Measurements from ENCODE around the gene ZBTB45.
"Not testable (repeated sequence)": the region's sequence is repeated elsewhere in the genome, so short reads cannot be mapped to it uniquely, and the experiment has no call there.

Gene ZBTB45

GRCh38 chr19:58477871-58478270 lies 41.7 kb downstream of the ZBTB45 start:
- Mint-ChIP-seq H3K4me3 (peak overlapping the region; percentile 16), H3K4me1 (peaks cover 12% of the 10 kb centered on the region), H3K27ac (ENCODE audit: low read depth) (no peak overlapping the region), H3K9me3 (no peaks in the 10 kb centered on the region), H3K27me3 (no peaks in the 10 kb centered on the region), H3K36me3 (ENCODE audit: insufficient read depth) (peaks cover 15% of the 10 kb centered on the region)
- ATAC-seq (replicated peaks; ENCODE audit: extremely low read depth, poor library complexity, severe bottlenecking) (no peak), DNase-seq (ENCODE audit: low spot score in 2 of 2) (no peak)

GRCh38 chr19:58477130-58477529 lies 42.5 kb downstream of the ZBTB45 start:
- H3K27me3 Mint-ChIP-seq = no peaks in the 10 kb centered on the region
- ATAC-seq (replicated peaks; ENCODE audit: extremely low read depth, poor library complexity, severe bottlenecking) = no peak
- peak overlapping the region; percentile 77 for H3K4me3 Mint-ChIP-seq

GRCh38 chr19:58476498-58477015 lies 43.1 kb downstream of the ZBTB45 start:
- DNase-seq (ENCODE audit: low spot score in 2 of 2) (no peak), ATAC-seq (replicated peaks; ENCODE audit: extremely low read depth, poor library complexity, severe bottlenecking) (no peak)
- peaks cover 8% of the 10 kb centered on the region for H3K4me1 Mint-ChIP-seq
- H3K27ac Mint-ChIP-seq (ENCODE audit: low read depth) = peak overlapping the region; percentile 91
- peaks cover 22% of the 10 kb centered on the region for H3K36me3 Mint-ChIP-seq (ENCODE audit: insufficient read depth)
- H3K4me3 Mint-ChIP-seq = peak overlapping the region; percentile 77
- no peaks in the 10 kb centered on the region for H3K27me3 Mint-ChIP-seq
- no peaks in the 10 kb centered on the region for H3K9me3 Mint-ChIP-seq

More at GRCh38 chr19:58477130-58477529, 42.5 kb downstream of the ZBTB45 start:
- Mint-ChIP-seq H3K27ac (ENCODE audit: low read depth) (peak overlapping the region; percentile 91), H3K36me3 (ENCODE audit: insufficient read depth) (peaks cover 17% of the 10 kb centered on the region), H3K4me1 (peaks cover 8% of the 10 kb centered on the region), H3K9me3 (no peaks in the 10 kb centered on the region)
- no peak for DNase-seq (ENCODE audit: low spot score in 2 of 2)

GRCh38 chr19:58475714-58476497 lies 43.7 kb downstream of the ZBTB45 start, which contains the start of gene ZNF446:
Gene ZNF446, plus strand, starts transcription at chr19:58476352. Its CDS starts 867 bp downstream, at chr19:58477219.
- Mint-ChIP-seq H3K4me3 (peak within 1 kb of the TSS; percentile 77), H3K27me3 (no peaks in the 10 kb centered on the region), H3K27ac (ENCODE audit: low read depth) (peak within 1 kb of the TSS; percentile 91), H3K36me3 (ENCODE audit: insufficient read depth) (peaks cover 23% of the 10 kb centered on the region), H3K9me3 (no peaks in the 10 kb centered on the region), H3K4me1 (peaks cover 8% of the 10 kb centered on the region)
- peak; percentile 90 for ATAC-seq (replicated peaks; ENCODE audit: extremely low read depth, poor library complexity, severe bottlenecking)
- DNase-seq (ENCODE audit: low spot score in 2 of 2) = peak; percentile 89 to 96

GRCh38 chr19:58474997-58475713 lies 44.5 kb downstream of the ZBTB45 start:
- H3K4me1 Mint-ChIP-seq = peaks cover 8% of the 10 kb centered on the region
- H3K27me3 Mint-ChIP-seq = no peaks in the 10 kb centered on the region
- H3K27ac Mint-ChIP-seq (ENCODE audit: low read depth) = peak overlapping the region; percentile 91
- DNase-seq (ENCODE audit: low spot score in 2 of 2) (no peak), ATAC-seq (replicated peaks; ENCODE audit: extremely low read depth, poor library complexity, severe bottlenecking) (peak; percentile 18)
- no peaks in the 10 kb centered on the region for H3K9me3 Mint-ChIP-seq
- peak overlapping the region; percentile 77 for H3K4me3 Mint-ChIP-seq
- H3K36me3 Mint-ChIP-seq (ENCODE audit: insufficient read depth) = peaks cover 23% of the 10 kb centered on the region

- Mint-ChIP-seq H3K36me3 (ENCODE audit: insufficient read depth) (peaks cover 23% of the 10 kb centered on the region), H3K4me3 (peak overlapping the region; percentile 77), H3K27ac (ENCODE audit: low read depth) (peak overlapping the region; percentile 91), H3K9me3 (no peaks in the 10 kb centered on the region), H3K27me3 (no peaks in the 10 kb centered on the region), H3K4me1 (peaks cover 8% of the 10 kb centered on the region)
- DNase-seq (ENCODE audit: low spot score in 2 of 2) = no peak
- ATAC-seq (replicated peaks; ENCODE audit: extremely low read depth, poor library complexity, severe bottlenecking) = no peak
Observed at GRCh38 chr19:58474291-58474996, 45.2 kb downstream of the ZBTB45 start.

GRCh38 chr19:58473775-58474174 lies 45.8 kb downstream of the ZBTB45 start:
- Mint-ChIP-seq H3K27ac (ENCODE audit: low read depth) (peak overlapping the region; percentile 65), H3K27me3 (no peaks in the 10 kb centered on the region), H3K36me3 (ENCODE audit: insufficient read depth) (peaks cover 23% of the 10 kb centered on the region), H3K4me3 (no peak overlapping the region), H3K9me3 (no peaks in the 10 kb centered on the region), H3K4me1 (peaks cover 8% of the 10 kb centered on the region)
- DNase-seq (ENCODE audit: low spot score in 2 of 2) (no peak), ATAC-seq (replicated peaks; ENCODE audit: extremely low read depth, poor library complexity, severe bottlenecking) (no peak)

GRCh38 chr19:58471736-58472135 lies 47.9 kb downstream of the ZBTB45 start:
- no peak for ATAC-seq (replicated peaks; ENCODE audit: extremely low read depth, poor library complexity, severe bottlenecking)
- Mint-ChIP-seq H3K36me3 (ENCODE audit: insufficient read depth) (peaks cover 20% of the 10 kb centered on the region), H3K4me3 (no peak overlapping the region)

GRCh38 chr19:58470837-58471543 lies 48.6 kb downstream of the ZBTB45 start:
- not testable (repeated sequence) for ATAC-seq (replicated peaks; ENCODE audit: extremely low read depth, poor library complexity, severe bottlenecking); DNase-seq (ENCODE audit: low spot score in 2 of 2); H3K27me3 Mint-ChIP-seq; H3K27ac Mint-ChIP-seq (ENCODE audit: low read depth); H3K9me3 Mint-ChIP-seq; H3K4me3 Mint-ChIP-seq
- Mint-ChIP-seq H3K36me3 (ENCODE audit: insufficient read depth) (peaks cover 20% of the 10 kb centered on the region), H3K4me1 (peaks cover 20% of the 10 kb centered on the region)

More at GRCh38 chr19:58471736-58472135, 47.9 kb downstream of the ZBTB45 start:
- Mint-ChIP-seq H3K4me1 (peaks cover 20% of the 10 kb centered on the region), H3K27me3 (no peaks in the 10 kb centered on the region), H3K27ac (ENCODE audit: low read depth) (no peak overlapping the region), H3K9me3 (no peaks in the 10 kb centered on the region)
- DNase-seq (ENCODE audit: low spot score in 2 of 2) = no peak

GRCh38 chr19:58469241-58470013 lies 50.2 kb downstream of the ZBTB45 start:
- Mint-ChIP-seq H3K27ac (ENCODE audit: low read depth) (no peak overlapping the region), H3K27me3 (no peaks in the 10 kb centered on the region), H3K9me3 (no peaks in the 10 kb centered on the region), H3K36me3 (ENCODE audit: insufficient read depth) (peaks cover 13% of the 10 kb centered on the region), H3K4me3 (peak overlapping the region; percentile 23), H3K4me1 (peaks cover 20% of the 10 kb centered on the region)
- ATAC-seq (replicated peaks; ENCODE audit: extremely low read depth, poor library complexity, severe bottlenecking) = no peak
- DNase-seq (ENCODE audit: low spot score in 2 of 2) = no peak

- DNase-seq (ENCODE audit: low spot score in 2 of 2) (no peak), ATAC-seq (replicated peaks; ENCODE audit: extremely low read depth, poor library complexity, severe bottlenecking) (no peak)
- Mint-ChIP-seq H3K4me3 (peak overlapping the region; percentile 85), H3K9me3 (no peaks in the 10 kb centered on the region), H3K27me3 (no peaks in the 10 kb centered on the region), H3K4me1 (peaks cover 20% of the 10 kb centered on the region), H3K36me3 (ENCODE audit: insufficient read depth) (peaks cover 13% of the 10 kb centered on the region), H3K27ac (ENCODE audit: low read depth) (peak overlapping the region; percentile 85)
Observed at GRCh38 chr19:58468216-58468839, 51.3 kb downstream of the ZBTB45 start.

All from central memory CD8-positive, alpha-beta T cell (primary cell).